Glomerular endothelial cell (primary cell): ENCODE results near the gene DYSF. TPM values are rescaled to one million over a fixed set of nuclear protein-coding genes. Genes with fewer than 3 reads are reported as not detected.
A peak's percentile ranks its signal among the peaks of the same experiment; 100 is the strongest.

ENCODE experiments used
- DNase-seq: peaks from one replicate; pipeline ENCODE4 v3.0.0-alpha.2; 2011; ENCODE audit warnings: low read depth, low spot score; ENCODE audit errors: extremely low read depth
- total RNA-seq: library from RNA; depleted of rRNA; stranded (reverse); fragments of >200 nt; gene quantifications from 2 replicates; pipeline ENCODE4 v1.2.3, GENCODE V29; 2015

The DYSF gene
- total RNA-seq, 1 donor from 2014 or later = 300 TPM

DNA sequence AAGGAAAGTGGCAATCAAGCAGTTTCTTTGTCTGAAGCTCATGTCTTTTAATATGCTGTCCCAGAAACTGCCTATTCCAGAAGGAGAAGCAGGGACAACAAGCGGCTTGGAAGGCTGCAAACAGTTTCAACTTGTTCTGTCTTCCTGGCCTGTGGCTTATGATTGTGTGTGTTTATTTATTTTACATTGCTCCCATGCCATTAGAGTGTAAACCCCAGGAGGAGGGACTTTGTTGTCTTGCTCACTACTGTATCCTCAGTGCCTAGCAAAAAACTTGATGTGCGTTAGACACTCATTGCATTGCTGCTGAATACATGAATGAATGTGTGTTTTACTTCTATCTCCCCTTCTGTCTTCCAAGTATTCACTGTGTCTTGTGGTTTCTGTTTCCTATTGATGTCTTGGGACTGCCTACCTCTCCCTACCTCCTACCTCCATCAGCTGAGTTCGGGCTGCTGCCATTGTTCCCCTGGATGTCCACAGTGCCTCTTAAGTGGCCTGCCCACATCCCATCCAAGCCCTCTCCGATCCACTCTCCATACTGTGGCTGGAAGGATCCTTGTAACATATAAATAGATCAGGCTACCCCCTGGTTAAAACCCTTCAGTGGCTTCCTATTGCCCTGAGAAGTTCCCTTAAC lies 261.4 kb downstream of the DYSF start:
- no peak for DNase-seq

GRCh38 chr2:71715241-71715750 lies 261.9 kb downstream of the DYSF start:
- DNase-seq = no peak

DNA sequence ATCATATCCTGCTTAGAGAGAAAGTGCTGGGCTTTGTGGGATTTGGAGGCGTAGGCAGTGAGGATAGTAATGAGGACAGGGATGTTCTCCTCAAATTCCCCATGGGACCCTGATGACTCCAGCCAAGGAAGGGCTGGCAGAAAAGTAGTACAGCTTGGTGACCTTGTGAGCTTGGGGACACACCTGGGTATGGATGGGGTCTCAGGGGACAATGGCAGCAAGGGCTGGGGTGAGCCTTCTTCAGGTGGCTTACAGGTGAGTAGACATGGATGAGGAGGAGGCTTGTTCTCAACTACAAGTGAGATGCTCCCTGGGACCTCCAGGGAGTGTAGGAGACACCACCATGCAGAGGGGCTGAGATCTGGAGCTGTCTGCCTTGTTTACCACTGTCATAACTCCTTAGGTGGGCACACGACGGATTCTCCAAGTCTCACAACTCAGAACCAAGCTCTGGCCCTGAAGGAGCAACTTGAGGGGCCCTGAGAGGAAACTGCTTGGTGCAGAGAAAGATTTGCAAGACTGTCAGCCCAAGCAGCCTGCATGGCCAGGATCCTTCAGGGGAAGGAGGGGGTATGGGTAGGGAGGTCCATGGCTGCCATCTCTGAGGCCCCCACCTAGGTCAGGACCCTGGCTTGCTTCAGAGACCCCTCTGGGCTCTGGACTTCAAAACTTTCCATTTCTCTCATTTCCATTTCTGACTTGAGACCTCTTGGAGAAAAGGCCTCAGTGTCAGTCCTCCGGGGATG lies 262.8 kb downstream of the DYSF start:
- DNase-seq = no peak

DNA sequence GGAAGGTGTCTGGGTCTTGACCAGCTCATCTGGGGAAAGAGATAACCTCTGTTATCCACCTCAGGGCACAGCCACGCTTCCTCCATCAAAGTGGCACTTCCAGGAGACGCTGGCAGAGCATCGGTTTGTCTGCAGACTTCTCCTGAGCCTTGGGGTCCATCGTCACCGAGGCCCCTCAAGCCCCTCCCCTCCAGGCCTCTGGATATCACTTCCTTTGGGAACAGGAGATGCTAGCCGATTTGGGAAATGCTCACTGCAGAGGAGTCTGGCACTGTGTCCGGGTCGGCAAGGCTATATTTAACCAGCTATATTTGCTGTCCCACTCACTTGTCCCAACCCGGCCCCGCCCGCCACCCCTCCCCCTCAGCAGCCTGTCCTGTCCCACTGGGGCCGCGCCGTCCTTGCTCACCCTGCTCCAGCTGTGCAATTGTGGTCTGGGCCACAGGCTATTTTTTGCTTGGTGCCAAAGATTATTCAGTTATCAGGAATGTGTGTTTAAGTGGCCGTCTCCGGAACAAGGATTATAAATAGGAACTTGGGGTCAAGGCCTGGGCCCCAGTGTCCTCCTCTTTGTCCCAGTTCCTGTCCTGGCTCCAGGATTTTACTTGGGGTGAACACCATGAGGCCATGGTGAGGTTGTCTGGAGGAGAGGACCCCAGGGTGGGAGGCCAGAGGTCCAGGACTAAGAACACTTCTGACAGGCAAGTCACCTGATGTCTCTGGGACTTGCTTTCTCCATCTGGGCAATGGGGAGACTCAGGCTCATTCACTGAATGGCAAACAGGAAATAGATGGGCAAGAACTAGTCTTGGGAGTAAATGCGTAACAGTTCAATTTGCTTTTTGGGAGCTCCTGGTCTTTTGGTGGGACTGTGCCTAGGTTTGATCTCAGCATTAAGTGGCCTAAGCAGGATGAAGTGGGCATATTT lies 263.6 kb downstream of the DYSF start:
- peak; percentile 9 for DNase-seq

DNA sequence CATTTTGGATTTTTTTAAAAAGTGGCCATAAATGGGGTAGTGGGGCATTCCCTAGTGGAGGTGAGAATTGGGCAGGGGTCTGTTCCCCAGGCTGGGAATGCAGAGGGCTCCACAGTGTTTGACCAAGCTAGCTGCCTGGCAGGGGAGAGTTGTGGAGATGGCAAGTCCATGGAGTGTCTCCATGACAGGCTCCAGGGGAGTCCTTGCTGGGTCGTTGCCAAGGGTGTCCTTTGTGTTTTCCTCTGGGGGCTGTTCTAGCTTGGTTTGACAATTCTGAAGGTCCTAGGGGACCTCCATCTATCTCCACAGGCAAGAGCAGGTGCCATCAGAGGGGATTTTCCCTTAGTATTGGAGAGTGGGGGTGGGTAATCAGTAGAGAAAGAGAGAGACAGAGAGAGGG lies 265.3 kb downstream of the DYSF start:
- DNase-seq = no peak

GRCh38 chr2:71719520-71720282 lies 266.3 kb downstream of the DYSF start:
- DNase-seq = no peak

GRCh38 chr2:71720283-71720560 lies 266.9 kb downstream of the DYSF start:
- DNase-seq = no peak

GRCh38 chr2:71720596-71721361 lies 267.4 kb downstream of the DYSF start:
- no peak for DNase-seq

DNA sequence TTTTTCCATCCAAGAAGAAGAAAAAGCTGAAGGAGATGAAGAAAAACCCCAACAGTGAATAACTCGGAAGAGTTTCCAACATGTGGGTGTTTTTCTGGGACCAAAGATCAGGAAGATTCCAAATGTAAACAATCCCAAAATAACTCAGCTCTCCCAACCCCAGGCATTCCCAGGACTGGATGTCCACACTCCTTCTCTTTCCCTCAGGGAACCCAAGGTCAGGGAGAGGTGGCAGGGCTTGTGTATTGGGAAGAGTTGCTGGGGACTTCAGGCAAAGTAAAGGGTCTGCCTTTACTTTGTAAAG lies 268.0 kb downstream of the DYSF start:
- no peak for DNase-seq

- DNase-seq = no peak
These were observed 268.3 kb downstream of the DYSF start for GRCh38 chr2:71721669-71722068.

GRCh38 chr2:71722286-71722685 lies 268.9 kb downstream of the DYSF start:
- no peak for DNase-seq

GRCh38 chr2:71724793-71725192 lies 271.4 kb downstream of the DYSF start:
- DNase-seq = no peak

GRCh38 chr2:71725836-71726235 lies 272.5 kb downstream of the DYSF start:
- no peak for DNase-seq

DNA sequence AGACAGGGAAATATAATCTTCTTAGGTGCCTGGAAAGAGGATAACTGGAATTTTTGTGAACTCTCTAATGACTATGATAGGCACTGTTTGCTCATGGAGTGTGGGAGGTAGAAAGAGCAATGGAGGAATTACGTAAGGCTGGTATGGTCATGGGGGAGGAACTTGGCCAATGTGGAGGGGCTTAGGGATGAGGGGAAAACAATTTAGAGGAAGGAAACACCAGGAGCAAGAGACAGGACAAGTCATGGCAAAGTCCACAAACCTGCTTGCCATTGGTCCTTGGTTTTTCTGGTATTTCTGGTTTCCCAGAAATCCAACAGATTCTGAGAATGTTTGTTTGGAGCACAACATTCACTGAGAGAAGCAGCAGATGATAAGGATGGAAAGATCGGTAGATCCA lies 274.2 kb downstream of the DYSF start:
- DNase-seq = no peak

- no peak for DNase-seq
These were observed 274.7 kb downstream of the DYSF start for GRCh38 chr2:71728036-71728435.

DNA sequence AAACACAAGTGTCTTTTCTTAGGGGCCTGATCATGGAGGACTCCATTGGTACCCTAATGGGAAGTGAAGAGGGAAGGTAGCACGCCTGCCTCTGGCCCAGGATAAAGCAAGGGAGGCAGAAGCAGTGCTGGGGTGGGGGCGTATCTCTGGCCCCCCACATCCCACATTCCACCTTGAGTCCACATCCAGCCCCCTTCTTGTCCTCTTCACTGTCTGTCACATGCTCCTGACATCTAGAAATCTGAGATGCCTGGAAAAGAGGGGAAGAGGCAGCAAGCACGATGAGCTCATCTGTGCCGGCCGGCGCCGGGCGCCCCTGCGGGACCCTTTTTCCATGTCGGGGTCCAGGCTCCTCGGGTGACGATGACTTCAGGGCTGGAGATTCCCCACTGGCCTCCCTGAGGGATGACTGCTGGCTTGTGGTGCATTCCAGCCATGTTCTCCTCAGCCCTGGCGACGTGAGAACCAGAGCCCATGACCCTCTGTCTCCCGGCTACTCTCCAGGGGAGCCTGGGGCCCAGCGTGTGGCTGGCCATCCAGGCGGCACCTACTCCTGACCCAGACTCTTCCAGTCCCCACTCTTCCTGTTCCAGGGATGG lies 277.5 kb downstream of the DYSF start:
- DNase-seq = no peak

DNA sequence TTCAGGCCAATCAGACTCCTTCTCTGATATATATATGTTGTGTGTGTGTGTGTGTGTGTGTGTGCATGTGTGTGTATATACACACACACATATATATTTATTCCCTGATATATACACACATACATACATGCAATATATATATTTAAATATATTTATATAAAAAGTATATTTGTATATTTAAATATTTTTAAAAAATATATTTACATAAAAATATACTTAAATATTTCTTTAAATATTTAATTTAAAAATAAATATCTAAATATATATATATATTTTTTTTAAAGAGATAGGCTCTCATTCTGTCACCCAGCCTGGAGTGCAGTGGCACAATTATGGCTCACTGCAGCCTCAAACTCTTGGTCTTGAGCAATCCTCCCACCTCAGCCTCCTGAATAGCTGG lies 281.3 kb downstream of the DYSF start:
- no peak for DNase-seq

GRCh38 chr2:71735676-71736075 lies 282.3 kb downstream of the DYSF start:
- no peak for DNase-seq
